ENCODE measurements around the gene WDR45.

Gene WDR45

GRCh38 chrX:49070988-49071387 lies 8.7 kb downstream of the WDR45 start:
- DNase-seq (ENCODE audit: low read depth in 1 of 2, low spot score in 1 of 2), result no peak
- in situ Hi-C loops (cut with HindIII; ENCODE audit: low pct_unique_long_range_greater_than_20kb, low sequenced_read_pairs), result no loop called here
- no peak for TF ChIP-seq JUND (IDR thresholded peaks at IDR 0.05; ENCODE audit: low read depth)

- no peak for DNase-seq (ENCODE audit: low read depth in 1 of 2, low spot score in 1 of 2)
- in situ Hi-C loops (cut with HindIII; ENCODE audit: low pct_unique_long_range_greater_than_20kb, low sequenced_read_pairs), result no loop called here
- TF ChIP-seq JUND (IDR thresholded peaks at IDR 0.05; ENCODE audit: low read depth), result no peak
These were observed 10.6 kb downstream of the WDR45 start for GRCh38 chrX:49069038-49069437.

GRCh38 chrX:49067285-49068120 lies 12.2 kb downstream of the WDR45 start:
- TF ChIP-seq JUND (IDR thresholded peaks at IDR 0.05; ENCODE audit: low read depth), result no peak
- in situ Hi-C loops (cut with HindIII; ENCODE audit: low pct_unique_long_range_greater_than_20kb, low sequenced_read_pairs), result no loop called here
- no peak for DNase-seq (ENCODE audit: low read depth in 1 of 2, low spot score in 1 of 2)

GRCh38 chrX:49066690-49067089 lies 13.0 kb downstream of the WDR45 start:
- TF ChIP-seq JUND (IDR thresholded peaks at IDR 0.05; ENCODE audit: low read depth), result no peak
- no peak for DNase-seq (ENCODE audit: low read depth in 1 of 2, low spot score in 1 of 2)
- in situ Hi-C loops (cut with HindIII; ENCODE audit: low pct_unique_long_range_greater_than_20kb, low sequenced_read_pairs), result no loop called here

- DNase-seq (ENCODE audit: low read depth in 1 of 2, low spot score in 1 of 2), result no peak
- TF ChIP-seq JUND (IDR thresholded peaks at IDR 0.05; ENCODE audit: low read depth), result no peak
- in situ Hi-C loops (cut with HindIII; ENCODE audit: low pct_unique_long_range_greater_than_20kb, low sequenced_read_pairs), result no loop called here
These were observed 13.4 kb downstream of the WDR45 start for GRCh38 chrX:49066278-49066677.

GRCh38 chrX:49064735-49065134 lies 15.0 kb downstream of the WDR45 start:
- no peak for TF ChIP-seq JUND (IDR thresholded peaks at IDR 0.05; ENCODE audit: low read depth)
- in situ Hi-C loops (cut with HindIII; ENCODE audit: low pct_unique_long_range_greater_than_20kb, low sequenced_read_pairs), result no loop called here

GRCh38 chrX:49064303-49064702 lies 15.4 kb downstream of the WDR45 start:
- TF ChIP-seq JUND (IDR thresholded peaks at IDR 0.05; ENCODE audit: low read depth), result no peak
- no peak for DNase-seq (ENCODE audit: low read depth in 1 of 2, low spot score in 1 of 2)
- in situ Hi-C loops (cut with HindIII; ENCODE audit: low pct_unique_long_range_greater_than_20kb, low sequenced_read_pairs), result no loop called here

More at GRCh38 chrX:49064735-49065134, 15.0 kb downstream of the WDR45 start:
- no peak for DNase-seq (ENCODE audit: low read depth in 1 of 2, low spot score in 1 of 2)

- in situ Hi-C loops (cut with HindIII; ENCODE audit: low pct_unique_long_range_greater_than_20kb, low sequenced_read_pairs), result no loop called here
- no peak for TF ChIP-seq JUND (IDR thresholded peaks at IDR 0.05; ENCODE audit: low read depth)
- no peak for DNase-seq (ENCODE audit: low read depth in 1 of 2, low spot score in 1 of 2)
These were observed 16.0 kb downstream of the WDR45 start for GRCh38 chrX:49063715-49064114.

- in situ Hi-C loops (cut with HindIII; ENCODE audit: low pct_unique_long_range_greater_than_20kb, low sequenced_read_pairs), result no loop called here
- DNase-seq (ENCODE audit: low read depth in 1 of 2, low spot score in 1 of 2), result no peak
- TF ChIP-seq JUND (IDR thresholded peaks at IDR 0.05; ENCODE audit: low read depth), result no peak
These were observed 17.8 kb downstream of the WDR45 start for GRCh38 chrX:49061916-49062315.

GRCh38 chrX:49061490-49061889 lies 18.2 kb downstream of the WDR45 start:
- in situ Hi-C loops (cut with HindIII; ENCODE audit: low pct_unique_long_range_greater_than_20kb, low sequenced_read_pairs), result no loop called here
- no peak for DNase-seq (ENCODE audit: low read depth in 1 of 2, low spot score in 1 of 2)
- TF ChIP-seq JUND (IDR thresholded peaks at IDR 0.05; ENCODE audit: low read depth), result no peak

- in situ Hi-C loops (cut with HindIII; ENCODE audit: low pct_unique_long_range_greater_than_20kb, low sequenced_read_pairs), result no loop called here
- no peak for DNase-seq (ENCODE audit: low read depth in 1 of 2, low spot score in 1 of 2)
- TF ChIP-seq JUND (IDR thresholded peaks at IDR 0.05; ENCODE audit: low read depth), result no peak
These were observed 18.8 kb downstream of the WDR45 start for GRCh38 chrX:49060914-49061313.

- in situ Hi-C loops (cut with HindIII; ENCODE audit: low pct_unique_long_range_greater_than_20kb, low sequenced_read_pairs), result no loop called here
- DNase-seq (ENCODE audit: low read depth in 1 of 2, low spot score in 1 of 2), result peak; percentile 61 to 62
- TF ChIP-seq JUND (IDR thresholded peaks at IDR 0.05; ENCODE audit: low read depth), result no peak
These were observed 20.0 kb downstream of the WDR45 start for GRCh38 chrX:49059681-49060085.

GRCh38 chrX:49059201-49059600 lies 20.5 kb downstream of the WDR45 start:
- in situ Hi-C loops (cut with HindIII; ENCODE audit: low pct_unique_long_range_greater_than_20kb, low sequenced_read_pairs), result no loop called here
- no peak for DNase-seq (ENCODE audit: low read depth in 1 of 2, low spot score in 1 of 2)
- no peak for TF ChIP-seq JUND (IDR thresholded peaks at IDR 0.05; ENCODE audit: low read depth)

- peak; percentile 76 to 77 for DNase-seq (ENCODE audit: low read depth in 1 of 2, low spot score in 1 of 2)
- in situ Hi-C loops (cut with HindIII; ENCODE audit: low pct_unique_long_range_greater_than_20kb, low sequenced_read_pairs), result no loop called here
- no peak for TF ChIP-seq JUND (IDR thresholded peaks at IDR 0.05; ENCODE audit: low read depth)
These were observed 20.9 kb downstream of the WDR45 start, which contains the start of gene CCDC120 for GRCh38 chrX:49058794-49059193. TSS of gene CCDC120 (plus strand) at chrX:49058999. CDS start at chrX:49062042, 3,043 bp downstream.

Measured in T47D (cell line).